GM12872 (cell line): ENCODE results near the gene LBH.

Source experiments
- TF ChIP-seq, protein P1 (sequence below): IDR thresholded peaks from 3 replicates; pipeline ENCODE4 v1.5.1; 2011; ENCODE audit warnings: low read depth, mild to moderate bottlenecking, low read length, moderate library complexity; ENCODE audit not compliant: insufficient read depth

The LBH gene

GRCh38 chr2:30294133-30294532 lies 62.8 kb downstream of the LBH start:
- TF ChIP-seq, protein P1, sequence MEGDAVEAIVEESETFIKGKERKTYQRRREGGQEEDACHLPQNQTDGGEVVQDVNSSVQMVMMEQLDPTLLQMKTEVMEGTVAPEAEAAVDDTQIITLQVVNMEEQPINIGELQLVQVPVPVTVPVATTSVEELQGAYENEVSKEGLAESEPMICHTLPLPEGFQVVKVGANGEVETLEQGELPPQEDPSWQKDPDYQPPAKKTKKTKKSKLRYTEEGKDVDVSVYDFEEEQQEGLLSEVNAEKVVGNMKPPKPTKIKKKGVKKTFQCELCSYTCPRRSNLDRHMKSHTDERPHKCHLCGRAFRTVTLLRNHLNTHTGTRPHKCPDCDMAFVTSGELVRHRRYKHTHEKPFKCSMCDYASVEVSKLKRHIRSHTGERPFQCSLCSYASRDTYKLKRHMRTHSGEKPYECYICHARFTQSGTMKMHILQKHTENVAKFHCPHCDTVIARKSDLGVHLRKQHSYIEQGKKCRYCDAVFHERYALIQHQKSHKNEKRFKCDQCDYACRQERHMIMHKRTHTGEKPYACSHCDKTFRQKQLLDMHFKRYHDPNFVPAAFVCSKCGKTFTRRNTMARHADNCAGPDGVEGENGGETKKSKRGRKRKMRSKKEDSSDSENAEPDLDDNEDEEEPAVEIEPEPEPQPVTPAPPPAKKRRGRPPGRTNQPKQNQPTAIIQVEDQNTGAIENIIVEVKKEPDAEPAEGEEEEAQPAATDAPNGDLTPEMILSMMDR: no peak

- TF ChIP-seq, protein P1: no peak
Observed at GRCh38 chr2:30296496-30296895, 65.2 kb downstream of the LBH start.

DNA sequence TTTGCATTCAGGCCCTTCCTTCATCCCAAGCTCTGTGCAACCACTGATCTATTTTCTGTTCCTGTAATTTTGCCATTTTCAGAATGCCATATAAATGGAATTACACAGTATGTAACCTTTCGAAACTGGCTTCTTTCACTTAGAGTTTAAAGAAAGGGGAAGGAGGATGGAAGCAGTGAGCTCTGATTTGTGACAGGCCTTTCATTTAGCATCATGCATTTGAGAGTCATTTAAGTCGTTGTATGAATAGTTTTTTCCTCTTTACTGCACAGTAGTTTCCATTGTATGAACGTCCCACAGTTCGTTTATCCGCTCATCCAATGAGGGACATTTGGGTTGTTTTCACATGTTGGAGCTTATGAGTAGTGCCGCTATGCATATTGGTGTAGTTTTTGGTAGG lies 67.0 kb downstream of the LBH start:
- TF ChIP-seq, protein P1: no peak

- TF ChIP-seq, protein P1: no peak
Observed at GRCh38 chr2:30300122-30300455, 68.8 kb downstream of the LBH start.

DNA sequence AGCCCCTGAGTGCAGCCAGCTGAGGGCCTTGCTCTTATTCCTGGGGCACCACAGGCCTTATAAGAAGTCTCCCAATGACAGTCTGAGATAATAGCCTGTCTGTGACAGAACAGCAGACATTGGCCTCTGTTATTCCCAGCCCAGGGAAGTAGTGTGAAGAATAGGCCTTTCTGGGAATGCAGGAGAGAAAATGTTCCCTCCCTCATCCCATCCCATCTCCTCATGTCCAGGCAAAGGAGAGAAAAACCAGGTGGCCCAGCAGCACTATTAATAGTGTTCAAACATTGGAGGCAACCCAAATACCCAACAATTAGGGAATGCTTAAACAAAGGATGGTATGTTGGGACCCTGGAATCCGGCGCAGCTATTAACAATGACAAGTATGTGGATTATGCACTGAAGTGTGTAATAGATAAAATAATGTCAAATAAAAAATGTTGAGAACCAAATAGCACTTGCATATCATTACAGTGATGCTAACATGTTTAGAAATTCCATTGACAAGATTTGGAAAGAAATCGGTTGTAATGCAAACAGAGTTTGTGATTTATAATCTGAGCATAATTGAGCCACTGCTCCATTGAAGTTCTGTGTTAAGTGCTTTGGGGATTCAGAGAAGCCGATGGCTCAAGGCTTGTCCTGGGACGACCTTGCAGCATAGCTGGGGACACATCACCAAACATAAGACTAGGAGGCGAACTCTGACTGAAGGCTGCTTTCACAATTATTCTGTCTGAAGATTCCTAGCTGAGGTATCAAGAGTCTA lies 69.3 kb downstream of the LBH start:
- TF ChIP-seq, protein P1: no peak

DNA sequence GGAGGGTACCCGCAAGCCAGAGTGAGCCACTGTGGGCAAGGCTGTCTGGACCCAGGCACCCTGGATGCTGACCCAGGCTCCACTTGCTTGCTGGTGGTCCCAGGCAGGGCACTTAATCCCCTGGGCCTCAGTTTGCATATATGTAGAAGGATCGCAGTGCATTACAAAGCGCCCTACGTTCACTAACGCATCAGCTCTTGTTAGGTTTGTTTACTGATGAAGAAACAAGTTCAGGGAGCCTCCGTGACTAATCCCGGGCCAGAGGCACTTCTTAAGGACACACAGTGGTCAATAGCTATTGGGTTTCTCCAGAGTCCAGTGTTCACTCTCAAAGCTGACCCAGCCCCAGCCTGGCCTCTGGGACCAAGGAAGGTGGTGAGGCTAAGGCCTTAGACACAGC lies 70.2 kb downstream of the LBH start:
- TF ChIP-seq, protein P1: no peak

DNA sequence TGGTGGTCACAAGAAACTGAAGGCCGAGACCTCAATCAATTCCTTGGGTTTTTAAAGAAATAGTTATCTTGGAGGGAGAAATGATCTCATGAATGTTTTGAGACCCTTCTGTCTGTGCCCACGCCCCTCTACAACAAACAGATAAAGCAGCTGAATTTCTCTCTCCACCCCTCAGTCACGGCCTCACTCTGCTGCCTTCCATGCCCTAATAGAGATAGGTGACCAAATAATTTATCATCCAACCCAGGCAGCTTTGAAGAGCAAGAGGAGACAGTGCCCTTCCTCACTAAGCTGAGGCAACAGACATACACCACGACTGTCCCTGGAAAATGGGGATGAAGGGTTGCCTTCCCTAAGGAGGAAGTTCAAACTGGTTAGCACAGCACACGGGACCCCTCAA lies 71.2 kb downstream of the LBH start:
- TF ChIP-seq, protein P1: no peak
